LHCN-M2 (cell line): ENCODE data around the gene GATA1. TPM values are rescaled to one million over a fixed set of nuclear protein-coding genes. Genes with fewer than 3 reads are reported as not detected.
"Not testable (repeated sequence)": the region's sequence is repeated elsewhere in the genome, so short reads cannot be mapped to it uniquely, and the experiment has no call there.

Experiments
- DNase-seq: peaks from one replicate; pipeline ENCODE4 v3.0.0-alpha.2; 2012; ENCODE audit warnings: low read depth
- total RNA-seq: library from RNA; depleted of rRNA; stranded (reverse); fragments of >200 nt; gene quantifications from 2 replicates; pipeline ENCODE4 v1.2.3, GENCODE V29; 2014

GATA1 gene
- total RNA-seq, 1 experiment from 2014 or later, result not detected

GRCh38 chrX:48814722-48815121, 28.3 kb downstream of the GATA1 start:
- no peak for DNase-seq

- DNase-seq, result no peak
Measured at GRCh38 chrX:48815266-48815665, 28.9 kb downstream of the GATA1 start.

GRCh38 chrX:48816014-48816810, 29.8 kb downstream of the GATA1 start:
- no peak for DNase-seq

GRCh38 chrX:48818098-48818497, 31.7 kb downstream of the GATA1 start:
- DNase-seq, result no peak

- no peak for DNase-seq
Measured at GRCh38 chrX:48818866-48819265, 32.5 kb downstream of the GATA1 start.

GRCh38 chrX:48819394-48819793, 33.0 kb downstream of the GATA1 start:
- not testable (repeated sequence) for DNase-seq

- DNase-seq, result no peak
Measured at GRCh38 chrX:48823053-48823452, 36.7 kb downstream of the GATA1 start.

GRCh38 chrX:48824066-48824465, 37.7 kb downstream of the GATA1 start:
- no peak for DNase-seq

GRCh38 chrX:48826135-48826875, 39.9 kb downstream of the GATA1 start, which contains the start of gene ERAS:
Gene ERAS, plus strand, starts transcription at chrX:48826513. Its CDS starts 2,611 bp downstream, at chrX:48829124.
- DNase-seq, result no peak

- no peak for DNase-seq
Measured at GRCh38 chrX:48826876-48827653, 40.7 kb downstream of the GATA1 start.

GRCh38 chrX:48827654-48827968, 41.2 kb downstream of the GATA1 start:
- no peak for DNase-seq

GRCh38 chrX:48829016-48829735, 42.8 kb downstream of the GATA1 start:
- no peak for DNase-seq

- no peak for DNase-seq
Measured at GRCh38 chrX:48831136-48831908, 44.9 kb downstream of the GATA1 start.

- no peak for DNase-seq
Measured at GRCh38 chrX:48831909-48832291, 45.5 kb downstream of the GATA1 start.

- DNase-seq, result no peak
Measured at GRCh38 chrX:48833542-48834138, 47.2 kb downstream of the GATA1 start.

GRCh38 chrX:48834383-48834709, 48.0 kb downstream of the GATA1 start:
- no peak for DNase-seq

- DNase-seq, result no peak
Measured at GRCh38 chrX:48835524-48836329, 49.3 kb downstream of the GATA1 start, which contains the start of gene PCSK1N. Gene PCSK1N, minus strand, starts transcription at chrX:48835610. Its CDS starts 78 bp downstream, at chrX:48835532.

GRCh38 chrX:48839686-48840085, 53.3 kb downstream of the GATA1 start:
- no peak for DNase-seq
